Effector memory CD4-positive, alpha-beta T cell (primary cell): ENCODE results near the gene UPB1.

Source experiments
- DNase-seq, 3 donors: peaks; one replicate each; pipeline ENCODE4 v3.0.0-alpha.2; 2020
- H3K27ac ChIP-seq: 2 replicates; pipeline ENCODE4 v1.7.0; 2013; ENCODE audit warnings: mild to moderate bottlenecking, low read length, moderate library complexity; ENCODE audit not compliant: insufficient read depth, poor library complexity, severe bottlenecking
- H3K27me3 ChIP-seq: replicated peaks from 2 replicates; pipeline ENCODE4 v1.7.0; 2013; ENCODE audit warnings: mild to moderate bottlenecking, low read length; ENCODE audit not compliant: insufficient read depth, control insufficient read depth, poor library complexity, severe bottlenecking
- H3K36me3 ChIP-seq: 2 replicates; pipeline ENCODE4 v1.7.0; 2013; ENCODE audit warnings: mild to moderate bottlenecking, low read length, moderate library complexity; ENCODE audit not compliant: control insufficient read depth, insufficient read depth
- H3K4me1 ChIP-seq: 2 replicates; pipeline ENCODE4 v1.7.0; 2013; ENCODE audit warnings: low read length, mild to moderate bottlenecking; ENCODE audit not compliant: control insufficient read depth, insufficient read depth, poor library complexity, severe bottlenecking
- H3K4me3 ChIP-seq: 2 replicates; pipeline ENCODE4 v1.7.0; 2013; ENCODE audit warnings: low read length, low read depth, mild to moderate bottlenecking; ENCODE audit not compliant: insufficient read depth, poor library complexity, severe bottlenecking
- H3K9me3 ChIP-seq: 2 replicates; pipeline ENCODE4 v1.7.0; 2013; ENCODE audit warnings: mild to moderate bottlenecking, low read length, moderate library complexity; ENCODE audit not compliant: control insufficient read depth
- total RNA-seq, 3 donors: gene quantifications; one replicate each; lab custom pipeline; 2026; lab: John Stamatoyannopoulos, UW

UPB1 gene
- total RNA-seq: 2.3 to 2.7 (median 2.4) reads per million in 3 donors

GRCh38 chr22:24494528-24495364, at the start of gene UPB1:
TSS of gene UPB1 (plus strand) at chr22:24495332. CDS start at chr22:24495404, 72 bp downstream.
- H3K4me1 ChIP-seq: no peaks in the 10 kb centered on the region
- no peak within 1 kb of the TSS for H3K27ac ChIP-seq
- H3K9me3 ChIP-seq: no peaks in the 10 kb centered on the region
- H3K27me3 ChIP-seq: no peaks in the 10 kb centered on the region
- DNase-seq: no peak
- no peak within 1 kb of the TSS for H3K4me3 ChIP-seq
- H3K36me3 ChIP-seq: no peaks in the 10 kb centered on the region

GRCh38 chr22:24445481-24446259, 49.5 kb upstream of the UPB1 start:
- no peaks in the 10 kb centered on the region for H3K27me3 ChIP-seq
- no peak overlapping the region for H3K27ac ChIP-seq
- H3K4me1 ChIP-seq: no peaks in the 10 kb centered on the region

DNA sequence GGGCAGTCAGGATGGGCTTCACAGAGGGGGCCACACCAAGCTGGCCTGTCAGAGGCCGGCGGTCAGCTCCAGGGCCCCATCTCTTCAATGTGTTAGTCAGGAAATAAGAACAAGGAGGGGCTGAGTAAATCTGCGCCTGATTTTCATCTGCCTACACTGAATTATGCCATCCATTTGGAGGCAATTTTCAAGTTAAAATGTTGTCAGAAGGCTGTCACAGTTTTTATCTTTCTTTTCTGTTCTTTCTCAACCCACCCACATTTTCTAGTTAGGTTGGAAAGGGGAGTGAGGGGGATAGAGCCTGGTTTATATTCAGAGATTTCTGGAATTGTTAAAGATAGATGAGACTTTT, 48.9 kb upstream of the UPB1 start:
- H3K27me3 ChIP-seq: no peaks in the 10 kb centered on the region
- H3K36me3 ChIP-seq: peaks cover 26% of the 10 kb centered on the region
- H3K4me1 ChIP-seq: no peaks in the 10 kb centered on the region
- no peak overlapping the region for H3K27ac ChIP-seq
- no peaks in the 10 kb centered on the region for H3K9me3 ChIP-seq
- no peak for DNase-seq
- no peak overlapping the region for H3K4me3 ChIP-seq

More at GRCh38 chr22:24445481-24446259, 49.5 kb upstream of the UPB1 start:
- H3K9me3 ChIP-seq: no peaks in the 10 kb centered on the region
- peaks cover 32% of the 10 kb centered on the region for H3K36me3 ChIP-seq
- DNase-seq: no peak
- no peak overlapping the region for H3K4me3 ChIP-seq

- Histone ChIP-seq H3K9me3 (no peaks in the 10 kb centered on the region), H3K27ac (no peak overlapping the region), H3K27me3 (no peaks in the 10 kb centered on the region), H3K36me3 (no peaks in the 10 kb centered on the region), H3K4me1 (no peaks in the 10 kb centered on the region), H3K4me3 (no peak overlapping the region)
- no peak for DNase-seq
Measured at GRCh38 chr22:24450610-24451009, 44.5 kb upstream of the UPB1 start.

GRCh38 chr22:24451162-24451561, 44.0 kb upstream of the UPB1 start:
- Histone ChIP-seq H3K9me3 (no peaks in the 10 kb centered on the region), H3K4me3 (no peak overlapping the region), H3K36me3 (no peaks in the 10 kb centered on the region), H3K4me1 (no peaks in the 10 kb centered on the region), H3K27me3 (no peaks in the 10 kb centered on the region), H3K27ac (no peak overlapping the region)
- DNase-seq: no peak

DNA sequence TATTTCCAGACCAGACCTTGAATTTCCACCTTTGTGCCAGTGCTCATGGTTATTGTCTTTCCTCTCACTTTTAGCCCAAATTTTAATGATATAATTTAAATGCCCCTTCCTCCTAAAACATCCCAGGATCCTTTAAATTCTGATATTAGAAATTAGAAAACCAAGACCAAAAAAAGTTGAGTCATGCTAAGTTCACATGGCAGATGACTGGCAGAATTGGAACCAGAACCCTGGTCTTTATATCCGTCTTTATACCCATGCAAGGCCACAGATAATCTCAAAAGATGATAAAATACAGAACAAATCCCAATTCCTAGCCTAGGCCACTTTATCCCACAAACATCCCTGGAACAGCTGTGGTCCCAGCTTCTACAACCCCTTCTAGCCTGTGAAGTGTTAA, 41.3 kb upstream of the UPB1 start:
- Histone ChIP-seq H3K27me3 (no peaks in the 10 kb centered on the region), H3K4me3 (no peak overlapping the region), H3K27ac (no peak overlapping the region), H3K36me3 (no peaks in the 10 kb centered on the region), H3K4me1 (no peaks in the 10 kb centered on the region), H3K9me3 (no peaks in the 10 kb centered on the region)
- DNase-seq: no peak

- no peak for DNase-seq
- H3K27ac ChIP-seq: no peak overlapping the region
- no peak overlapping the region for H3K4me3 ChIP-seq
- no peaks in the 10 kb centered on the region for H3K4me1 ChIP-seq
- H3K27me3 ChIP-seq: no peaks in the 10 kb centered on the region
- no peaks in the 10 kb centered on the region for H3K36me3 ChIP-seq
- no peaks in the 10 kb centered on the region for H3K9me3 ChIP-seq
Measured at GRCh38 chr22:24455039-24455438, 40.1 kb upstream of the UPB1 start.

DNA sequence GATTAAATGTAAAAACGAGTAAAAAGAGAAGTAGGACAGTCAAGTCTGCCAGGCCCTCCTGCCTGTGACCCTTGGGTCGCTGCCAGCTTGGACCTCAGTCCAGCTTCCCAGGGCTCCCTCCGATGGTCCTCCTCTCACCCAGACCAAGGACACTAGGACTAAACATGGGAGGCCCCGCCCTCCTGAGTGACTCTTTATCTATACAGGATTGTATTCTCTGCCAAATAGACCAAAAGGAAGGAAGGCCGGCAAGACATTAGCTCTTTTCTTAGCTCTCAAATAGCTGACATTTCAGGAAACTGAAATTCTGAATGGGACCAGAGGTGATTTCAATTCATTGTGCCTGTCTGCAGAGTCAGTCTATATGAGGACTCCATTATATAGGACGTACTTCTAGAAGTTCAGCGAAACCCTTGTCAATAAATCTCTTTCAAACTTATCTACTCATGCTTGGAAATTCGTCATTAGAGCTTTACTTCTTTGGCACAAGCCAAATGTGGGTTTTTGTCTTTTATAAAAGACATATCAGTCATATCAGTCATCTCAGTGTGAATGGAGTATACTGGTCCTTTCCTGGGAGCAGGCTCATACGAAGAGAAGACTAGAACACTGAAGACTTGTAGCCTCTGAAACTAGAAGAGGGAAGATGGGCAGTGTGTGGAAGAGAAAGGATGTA, 39.2 kb upstream of the UPB1 start:
- Histone ChIP-seq H3K4me1 (no peaks in the 10 kb centered on the region), H3K27me3 (no peaks in the 10 kb centered on the region), H3K27ac (no peak overlapping the region), H3K9me3 (no peaks in the 10 kb centered on the region), H3K4me3 (no peak overlapping the region), H3K36me3 (no peaks in the 10 kb centered on the region)
- DNase-seq: no peak

GRCh38 chr22:24457894-24458420, 37.2 kb upstream of the UPB1 start:
- no peak for DNase-seq
- Histone ChIP-seq H3K27ac (no peak overlapping the region), H3K9me3 (no peaks in the 10 kb centered on the region), H3K4me1 (no peaks in the 10 kb centered on the region), H3K36me3 (no peaks in the 10 kb centered on the region), H3K27me3 (no peaks in the 10 kb centered on the region), H3K4me3 (no peak overlapping the region)
